ENCODE results near the gene FASTKD3. TPM values are rescaled to one million over a fixed set of nuclear protein-coding genes. Genes with fewer than 3 reads are reported as not detected.

FASTKD3 gene
- total RNA-seq, 1 donor from 2014 or later: 8.1 TPM

- peaks cover 17% of the 10 kb centered on the region for H3K27me3 Mint-ChIP-seq (ENCODE audit: low read depth, unreplicated experiment)
Observed at GRCh38 chr5:7845557-7845956, 23.3 kb downstream of the FASTKD3 start.

GRCh38 chr5:7844901-7845300 is 23.9 kb downstream of the FASTKD3 start:
- no peaks in the 10 kb centered on the region for H3K9me3 ChIP-seq (ENCODE audit: insufficient read depth, low read depth, low read length)
- no peak overlapping the region for H2AFZ ChIP-seq (ENCODE audit: low read depth, low read length)
- H3K36me3 ChIP-seq (ENCODE audit: insufficient read depth, low read length): no peaks in the 10 kb centered on the region
- H3K9ac ChIP-seq (ENCODE audit: low read length): no peak overlapping the region
- Mint-ChIP-seq H3K27ac (ENCODE audit: unreplicated experiment) (no peak overlapping the region), H3K36me3 (ENCODE audit: low read depth, unreplicated experiment) (no peaks in the 10 kb centered on the region), H3K4me1 (ENCODE audit: low read depth, unreplicated experiment) (peaks cover 6% of the 10 kb centered on the region), H3K4me3 (ENCODE audit: unreplicated experiment) (no peak overlapping the region), H3K27me3 (ENCODE audit: low read depth, unreplicated experiment) (peaks cover 17% of the 10 kb centered on the region), H3K9me3 (ENCODE audit: unreplicated experiment) (peaks cover 3% of the 10 kb centered on the region)
- no peaks in the 10 kb centered on the region for H4K20me1 ChIP-seq (ENCODE audit: insufficient read depth, low read length)
- no peaks in the 10 kb centered on the region for H3K4me1 ChIP-seq (ENCODE audit: insufficient read depth, low read length)
- FAIRE-seq: no peak
- no peak for DNase-seq (ENCODE audit: low read depth)
- no peak for TF ChIP-seq EZH2 (IDR thresholded peaks at IDR 0.05; ENCODE audit: insufficient read depth, low read length)
- no peak for TF ChIP-seq CTCF (IDR thresholded peaks at IDR 0.05; ENCODE audit: insufficient read depth, low read depth, low read length)
- H3K4me2 ChIP-seq (ENCODE audit: low read length): no peak overlapping the region
- H3K27ac ChIP-seq (ENCODE audit: low read depth, low read length): no peak overlapping the region
- H3K79me2 ChIP-seq (ENCODE audit: insufficient read depth, low read length): no peaks in the 10 kb centered on the region
- H3K4me3 ChIP-seq (ENCODE audit: insufficient read depth, low read depth, low read length): no peak overlapping the region
- H3K27me3 ChIP-seq (ENCODE audit: insufficient read depth, low read length): peaks cover 3% of the 10 kb centered on the region

More at GRCh38 chr5:7845557-7845956, 23.3 kb downstream of the FASTKD3 start:
- Mint-ChIP-seq H3K4me1 (ENCODE audit: low read depth, unreplicated experiment) (peaks cover 6% of the 10 kb centered on the region), H3K27ac (ENCODE audit: unreplicated experiment) (no peak overlapping the region), H3K9me3 (ENCODE audit: unreplicated experiment) (peaks cover 3% of the 10 kb centered on the region), H3K4me3 (ENCODE audit: unreplicated experiment) (no peak overlapping the region), H3K36me3 (ENCODE audit: low read depth, unreplicated experiment) (no peaks in the 10 kb centered on the region)
- Histone ChIP-seq H3K4me3 (ENCODE audit: insufficient read depth, low read depth, low read length) (no peak overlapping the region), H3K9me3 (ENCODE audit: insufficient read depth, low read depth, low read length) (no peaks in the 10 kb centered on the region), H3K36me3 (ENCODE audit: insufficient read depth, low read length) (no peaks in the 10 kb centered on the region), H3K27me3 (ENCODE audit: insufficient read depth, low read length) (peaks cover 3% of the 10 kb centered on the region), H3K4me2 (ENCODE audit: low read length) (no peak overlapping the region), H3K9ac (ENCODE audit: low read length) (no peak overlapping the region), H3K27ac (ENCODE audit: low read depth, low read length) (no peak overlapping the region), H3K4me1 (ENCODE audit: insufficient read depth, low read length) (no peaks in the 10 kb centered on the region), H2AFZ (ENCODE audit: low read depth, low read length) (no peak overlapping the region), H3K79me2 (ENCODE audit: insufficient read depth, low read length) (no peaks in the 10 kb centered on the region), H4K20me1 (ENCODE audit: insufficient read depth, low read length) (no peaks in the 10 kb centered on the region)
- FAIRE-seq (no peak), DNase-seq (ENCODE audit: low read depth) (no peak)
- no peak for TF ChIP-seq CTCF (IDR thresholded peaks at IDR 0.05; ENCODE audit: insufficient read depth, low read depth, low read length)
- TF ChIP-seq EZH2 (IDR thresholded peaks at IDR 0.05; ENCODE audit: insufficient read depth, low read length): no peak

GRCh38 chr5:7842531-7842930 is 26.3 kb downstream of the FASTKD3 start:
- H3K9me3 ChIP-seq (ENCODE audit: insufficient read depth, low read depth, low read length): no peaks in the 10 kb centered on the region
- H3K4me1 ChIP-seq (ENCODE audit: insufficient read depth, low read length): no peaks in the 10 kb centered on the region
- DNase-seq (ENCODE audit: low read depth): no peak
- H3K79me2 ChIP-seq (ENCODE audit: insufficient read depth, low read length): no peaks in the 10 kb centered on the region
- Mint-ChIP-seq H3K9me3 (ENCODE audit: unreplicated experiment) (peaks cover 3% of the 10 kb centered on the region), H3K27ac (ENCODE audit: unreplicated experiment) (no peak overlapping the region), H3K36me3 (ENCODE audit: low read depth, unreplicated experiment) (no peaks in the 10 kb centered on the region), H3K4me3 (ENCODE audit: unreplicated experiment) (no peak overlapping the region), H3K4me1 (ENCODE audit: low read depth, unreplicated experiment) (peaks cover 6% of the 10 kb centered on the region), H3K27me3 (ENCODE audit: low read depth, unreplicated experiment) (no peaks in the 10 kb centered on the region)
- no peak overlapping the region for H3K9ac ChIP-seq (ENCODE audit: low read length)
- no peak overlapping the region for H3K4me2 ChIP-seq (ENCODE audit: low read length)
- TF ChIP-seq EZH2 (IDR thresholded peaks at IDR 0.05; ENCODE audit: insufficient read depth, low read length) (no peak), CTCF (IDR thresholded peaks at IDR 0.05; ENCODE audit: insufficient read depth, low read depth, low read length) (no peak)
- H4K20me1 ChIP-seq (ENCODE audit: insufficient read depth, low read length): no peaks in the 10 kb centered on the region
- FAIRE-seq: no peak
- H3K27ac ChIP-seq (ENCODE audit: low read depth, low read length): no peak overlapping the region
- no peak overlapping the region for H3K4me3 ChIP-seq (ENCODE audit: insufficient read depth, low read depth, low read length)
- no peaks in the 10 kb centered on the region for H3K36me3 ChIP-seq (ENCODE audit: insufficient read depth, low read length)
- H3K27me3 ChIP-seq (ENCODE audit: insufficient read depth, low read length): no peaks in the 10 kb centered on the region
- no peak overlapping the region for H2AFZ ChIP-seq (ENCODE audit: low read depth, low read length)
